Measurements from ENCODE around the gene SEC14L2.

DNA sequence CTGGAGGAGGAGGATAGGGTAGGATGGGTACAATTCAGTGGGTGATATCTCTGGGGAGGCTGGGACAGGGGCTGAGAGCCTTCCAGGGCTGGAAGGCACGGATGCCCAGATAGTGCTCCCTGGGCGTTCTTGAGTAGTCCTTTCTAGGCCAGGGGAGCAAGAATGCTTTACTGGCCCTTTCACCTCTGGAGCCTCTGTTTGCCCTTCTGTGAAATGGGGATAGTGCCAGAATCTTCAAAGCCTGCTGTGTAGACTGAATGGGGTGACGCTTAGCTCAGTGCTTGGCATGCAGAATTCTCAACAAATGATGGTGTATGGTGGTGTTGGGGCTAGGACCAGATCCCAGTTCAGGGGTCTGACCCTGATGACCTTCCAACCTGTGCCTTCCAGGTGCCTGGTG, 36.4 kb downstream of the SEC14L2 start:
- no peak for TF ChIP-seq MYC (IDR thresholded peaks at IDR 0.05; ENCODE audit: low read depth, low read length)
- no peak for TF ChIP-seq POLR2A (IDR thresholded peaks at IDR 0.05; ENCODE audit: extremely low read depth, insufficient read length)
- no peak for TF ChIP-seq CTCF (IDR thresholded peaks at IDR 0.05; ENCODE audit: low read depth, low read length)
- no peak for TF ChIP-seq MAX (IDR thresholded peaks at IDR 0.05; ENCODE audit: low read depth, low read length)
